ENCODE results near the gene GOLGA6L10.
"Not testable (repeated sequence)": the region's sequence is repeated elsewhere in the genome, so short reads cannot be mapped to it uniquely, and the experiment has no call there.

Gene GOLGA6L10

DNA sequence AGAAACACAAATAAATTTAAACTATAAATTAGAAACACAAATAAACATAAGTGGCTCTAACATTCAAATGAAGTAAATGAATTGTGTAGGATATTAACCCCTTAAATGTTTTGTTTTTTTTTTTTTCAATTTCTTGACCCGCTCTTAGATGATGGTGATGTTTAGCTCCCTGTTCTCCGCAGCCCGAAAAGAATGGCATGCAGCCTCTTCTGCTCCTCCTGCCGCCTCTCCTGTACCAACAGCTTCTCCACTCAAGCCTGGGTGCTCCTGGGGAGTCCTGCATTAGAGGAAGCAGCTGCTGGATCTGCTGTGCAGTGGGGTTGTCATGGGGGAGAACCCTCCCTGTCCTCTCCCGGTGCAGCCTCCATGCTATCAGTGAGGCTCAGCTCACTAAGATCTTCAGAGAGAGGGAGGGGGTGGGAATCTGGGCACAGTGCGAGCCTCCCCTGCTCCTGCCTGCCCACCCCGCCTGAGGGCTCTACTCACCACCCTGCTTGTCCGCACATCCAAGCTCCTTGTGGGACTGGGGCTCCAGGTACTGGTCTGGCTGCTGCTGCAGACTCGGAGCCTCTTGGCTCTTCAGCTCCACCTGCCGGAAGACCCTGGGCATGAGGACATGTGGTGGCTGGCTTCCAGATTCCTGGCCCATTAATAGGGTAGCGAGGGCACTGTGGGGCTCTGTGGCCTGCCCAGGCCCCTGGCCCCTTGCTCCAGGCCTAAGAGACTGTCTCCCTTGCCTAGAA, 6.5 kb downstream of the GOLGA6L10 start:
- DNase-seq = peak; percentile 40

DNA sequence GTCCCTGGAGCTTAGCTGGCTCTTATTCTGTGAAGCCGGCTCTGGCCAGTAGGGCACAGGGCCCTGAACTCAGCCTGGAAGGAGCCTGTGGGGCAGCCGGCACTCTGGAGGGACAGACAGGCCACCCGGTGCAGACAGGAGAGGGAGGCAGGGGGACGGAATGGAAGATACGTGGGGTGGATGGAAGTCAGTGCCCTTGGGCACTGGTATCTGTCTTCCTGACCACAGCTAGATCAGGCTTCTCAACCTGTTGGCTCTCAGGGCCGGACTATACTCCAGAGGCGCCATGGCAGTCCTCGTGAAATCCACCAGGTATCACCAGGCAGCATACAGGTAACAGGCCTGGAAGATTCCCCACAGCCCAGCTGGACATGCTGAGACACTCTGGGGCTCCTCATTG, 10.7 kb downstream of the GOLGA6L10 start:
- DNase-seq = not testable (repeated sequence)

DNA sequence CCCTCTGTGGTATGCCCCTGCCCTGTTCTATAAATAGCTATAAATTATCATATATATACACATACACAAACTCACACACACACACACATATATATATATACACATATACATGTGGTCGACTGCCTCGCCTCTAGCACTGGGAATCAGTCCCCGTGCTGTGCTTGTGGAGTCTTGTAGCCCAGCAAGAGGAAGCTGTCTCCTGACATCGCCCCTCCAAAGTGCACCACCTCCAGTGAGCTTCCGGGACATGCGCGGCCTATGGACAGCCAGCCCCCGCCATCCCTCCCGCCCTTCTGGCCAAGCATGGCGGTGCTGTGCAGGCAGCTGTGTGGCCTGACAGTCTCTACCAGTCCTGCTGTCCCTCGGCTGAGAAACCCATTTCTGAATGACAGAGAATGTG, 11.2 kb downstream of the GOLGA6L10 start:
- not testable (repeated sequence) for DNase-seq

DNA sequence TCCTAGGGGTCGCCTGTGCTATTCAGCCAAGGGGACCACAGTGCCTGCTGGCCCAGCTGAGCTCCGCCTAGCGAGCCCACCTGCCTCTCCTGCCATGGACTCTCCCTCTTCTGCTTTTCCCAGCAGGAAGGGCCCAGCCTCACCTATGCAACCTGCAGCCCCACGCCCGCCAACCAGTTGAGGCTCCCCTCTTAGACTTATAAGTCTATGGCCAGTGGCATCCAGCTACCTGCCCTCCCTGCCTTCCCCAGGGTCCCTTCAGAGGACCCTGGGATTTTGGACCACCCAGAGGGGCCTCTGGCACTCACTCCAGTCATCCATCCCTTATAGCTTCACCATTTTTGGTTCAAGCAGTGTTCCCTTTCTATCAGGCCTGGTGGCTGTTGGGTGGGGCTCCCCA, 12.2 kb downstream of the GOLGA6L10 start:
- DNase-seq = not testable (repeated sequence)

DNA sequence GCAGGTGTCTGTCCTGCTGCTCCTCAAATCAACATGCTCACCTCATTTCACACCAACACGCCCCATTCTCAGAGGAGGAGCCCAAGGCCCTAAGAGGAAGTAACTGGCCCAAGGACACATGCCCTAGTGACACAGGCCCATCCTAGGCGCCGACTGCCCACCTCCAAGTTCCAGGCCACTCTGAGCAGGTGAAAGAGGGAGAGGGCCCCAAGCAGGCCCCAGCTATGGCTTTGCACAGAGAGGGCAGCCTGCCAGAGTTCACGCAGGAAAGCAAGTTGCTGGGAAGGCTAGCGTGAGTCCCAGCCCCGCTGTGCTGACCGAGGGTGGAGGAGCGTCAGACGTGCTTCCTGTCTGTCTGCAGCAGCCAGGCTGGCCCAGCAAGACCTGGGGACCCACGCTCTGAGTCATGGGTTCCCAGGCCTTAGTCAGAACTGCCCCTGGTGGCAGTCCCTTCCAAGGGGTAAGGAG, 13.1 kb downstream of the GOLGA6L10 start:
- DNase-seq = not testable (repeated sequence)

DNA sequence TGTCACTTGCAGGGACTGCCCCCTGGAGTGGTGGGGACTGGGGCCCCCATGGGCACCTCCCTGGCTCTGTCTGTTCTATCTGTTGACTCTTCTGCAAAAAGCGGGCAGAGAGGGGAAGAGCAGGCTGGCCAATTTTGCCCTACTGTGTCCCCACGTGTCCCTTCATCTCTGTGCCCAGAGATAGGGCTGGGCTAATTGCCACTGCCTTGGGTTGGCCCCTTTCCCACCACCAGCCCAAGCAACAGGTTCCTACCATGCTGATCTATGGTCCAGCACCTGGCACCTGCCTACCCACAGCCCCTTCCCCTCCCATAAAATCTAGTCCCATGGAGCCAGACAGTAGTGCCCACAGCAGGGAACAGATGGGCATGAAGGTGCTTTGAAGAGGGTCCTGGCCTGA, 14.3 kb downstream of the GOLGA6L10 start:
- DNase-seq = not testable (repeated sequence)

DNA sequence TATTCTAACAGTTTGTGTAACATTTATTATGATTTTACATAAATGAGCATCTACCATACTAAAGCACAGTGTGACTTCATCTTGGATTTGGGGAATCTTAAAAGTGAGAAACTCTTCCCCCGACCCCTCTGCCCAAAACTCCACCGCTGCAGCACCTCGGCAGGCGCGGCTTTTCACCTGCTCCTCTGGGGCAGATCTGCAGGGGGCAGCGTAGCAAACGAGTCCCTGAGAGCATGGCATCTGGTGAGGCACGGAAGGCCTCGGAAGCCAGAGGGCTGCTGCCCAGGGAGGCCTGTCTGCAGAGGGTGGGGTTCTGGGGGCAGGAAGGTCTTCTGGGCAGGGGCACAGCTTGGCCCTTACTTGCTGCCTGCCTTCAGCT, 14.7 kb downstream of the GOLGA6L10 start:
- not testable (repeated sequence) for DNase-seq

DNA sequence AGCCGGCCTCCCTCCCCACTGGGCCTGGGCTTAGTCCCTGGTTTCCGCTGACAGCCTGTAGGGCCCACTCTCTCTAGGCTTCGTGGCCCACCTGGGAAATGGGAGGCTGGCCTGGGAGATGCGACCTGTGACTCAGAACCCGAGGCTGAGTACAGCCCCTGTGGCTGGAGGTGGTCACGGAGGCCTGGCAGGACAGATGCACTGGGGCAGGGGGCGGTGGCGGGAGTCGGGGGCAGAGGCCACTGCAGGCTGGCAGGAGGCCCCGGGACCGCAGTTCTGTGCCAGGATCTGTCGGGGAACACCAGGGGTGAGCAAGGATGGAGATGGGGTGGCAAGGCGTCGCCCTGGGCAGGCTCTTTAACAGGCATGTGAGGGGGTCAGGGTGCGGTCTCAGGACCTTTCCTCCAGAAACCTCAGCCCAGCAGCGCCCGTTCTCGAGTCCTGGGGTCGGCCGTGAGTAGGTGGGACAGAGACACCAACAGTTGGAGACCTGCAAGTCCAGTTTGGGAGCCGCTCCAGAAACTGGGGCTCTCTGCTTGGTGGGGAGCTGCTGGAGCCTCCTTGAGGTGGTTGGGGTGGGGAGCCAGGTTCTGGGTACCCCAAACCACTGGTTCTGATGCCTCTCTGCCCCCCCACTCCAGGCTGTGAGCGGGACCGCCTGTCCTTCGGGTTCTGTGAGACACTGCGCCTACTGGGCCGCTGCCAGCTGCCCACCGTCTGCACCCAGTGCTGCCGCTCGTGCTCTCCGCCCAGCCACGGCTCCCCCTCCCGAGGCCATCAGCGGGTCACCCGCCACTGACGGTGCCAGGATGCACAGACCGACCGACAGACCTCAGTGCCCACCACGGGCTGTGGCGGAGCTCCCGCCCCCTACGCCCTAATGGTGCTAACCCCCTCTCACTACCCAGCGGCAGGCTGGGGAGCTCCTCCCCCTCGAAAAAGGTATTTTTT, 15.4 kb downstream of the GOLGA6L10 start:
- not testable (repeated sequence) for DNase-seq

DNA sequence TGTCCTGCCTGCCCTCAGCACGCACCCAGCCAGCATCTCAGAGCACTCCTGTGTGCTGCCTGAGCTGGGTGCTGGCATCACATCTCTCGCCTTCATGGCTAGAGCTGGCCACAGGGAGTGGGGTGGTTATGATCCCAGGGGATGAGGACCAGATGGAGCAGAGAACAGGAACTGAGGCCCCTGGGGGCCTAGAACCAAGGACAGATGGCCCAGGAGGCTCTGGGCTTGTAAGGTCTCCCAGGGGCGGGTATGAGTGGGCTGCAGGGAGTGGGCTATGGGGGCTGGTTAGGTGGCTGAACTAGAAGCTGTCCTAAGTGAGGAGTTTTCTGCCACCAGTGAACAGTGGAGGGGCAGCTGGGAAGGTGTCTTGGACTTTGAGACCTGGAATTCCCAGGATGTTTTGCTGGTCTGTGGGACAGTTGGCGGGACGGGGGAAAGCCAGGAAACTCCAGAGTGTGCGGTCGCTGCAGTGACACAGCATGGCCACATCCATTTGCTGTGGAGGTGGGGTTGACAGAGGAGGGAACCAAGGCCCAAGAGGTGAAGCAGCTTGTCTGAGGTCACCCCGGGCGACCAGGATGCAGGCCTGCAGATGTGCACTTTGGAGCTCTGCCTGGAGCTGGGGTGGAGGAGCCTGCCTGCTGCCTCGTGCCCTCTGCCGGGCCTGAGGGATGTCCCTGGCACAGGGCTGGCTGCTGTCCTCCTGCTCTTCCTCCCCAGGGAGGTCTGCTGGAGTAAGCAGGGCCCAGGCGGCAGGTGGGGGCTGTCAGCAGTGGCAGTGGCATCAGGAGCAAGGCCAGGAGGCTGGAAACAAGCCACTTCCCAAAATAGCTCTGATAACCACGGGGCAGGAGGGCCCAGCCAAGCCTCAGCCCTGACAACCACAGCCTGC, 16.3 kb downstream of the GOLGA6L10 start:
- DNase-seq = not testable (repeated sequence)

DNA sequence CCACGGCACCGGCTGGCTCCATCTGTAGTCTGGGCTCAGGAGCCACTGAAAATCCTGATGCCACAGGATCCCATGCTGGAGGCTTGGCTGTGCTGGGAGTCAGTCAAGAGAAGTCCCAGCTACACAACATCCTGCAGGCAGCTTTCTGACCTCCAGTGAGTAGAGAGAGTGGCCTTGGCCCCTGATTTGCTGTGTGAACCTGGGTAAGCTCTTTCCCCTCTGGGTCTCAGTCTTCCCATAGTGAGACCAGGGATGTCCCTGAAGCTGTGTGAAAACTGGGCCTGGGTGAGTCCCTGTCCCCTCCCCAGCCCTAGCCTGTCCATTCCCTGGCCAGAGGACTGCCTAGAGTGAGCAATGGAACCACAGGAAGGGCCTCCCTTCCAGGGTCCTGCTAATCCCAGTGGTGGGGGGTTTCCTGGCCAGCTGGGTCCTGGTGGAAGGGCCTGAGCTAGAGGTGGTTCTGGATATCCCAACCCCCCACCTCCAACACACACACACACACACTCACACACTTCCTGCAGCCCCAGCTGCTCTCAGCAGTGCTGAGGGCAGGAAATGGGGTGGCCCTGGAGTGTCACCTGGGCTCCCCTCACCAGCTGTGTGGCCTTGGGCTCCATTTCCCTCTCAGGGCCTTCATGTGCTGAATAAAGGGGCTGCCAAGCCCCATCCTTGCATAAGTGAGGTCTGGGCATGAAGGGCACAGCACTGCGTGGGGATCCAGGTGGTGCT, 17.5 kb downstream of the GOLGA6L10 start:
- not testable (repeated sequence) for DNase-seq

DNA sequence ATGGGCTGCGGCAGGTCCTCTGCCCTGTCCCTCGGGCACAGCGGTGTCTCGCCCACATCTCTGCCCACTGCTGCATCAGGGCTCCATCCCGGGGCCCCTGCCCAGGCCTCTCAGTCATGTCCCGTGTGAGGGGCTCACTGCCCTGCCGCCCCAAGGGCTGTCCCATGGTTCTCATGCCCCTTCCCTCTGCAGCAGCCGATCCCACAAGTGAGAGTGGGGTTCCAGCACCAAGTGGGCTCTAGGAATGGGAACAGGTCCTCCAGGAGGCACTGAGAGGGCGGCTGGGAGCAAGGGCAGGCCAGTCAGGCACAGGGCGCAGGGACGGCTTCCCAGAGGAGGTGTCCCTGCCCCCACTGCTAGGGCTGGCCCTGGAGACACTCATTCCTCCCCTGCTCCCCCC, 18.4 kb downstream of the GOLGA6L10 start:
- not testable (repeated sequence) for DNase-seq

GRCh38 chr15:82329039-82329438, 20.2 kb downstream of the GOLGA6L10 start:
- not testable (repeated sequence) for DNase-seq

GRCh38 chr15:82327372-82327771, 21.9 kb downstream of the GOLGA6L10 start:
- not testable (repeated sequence) for DNase-seq

DNA sequence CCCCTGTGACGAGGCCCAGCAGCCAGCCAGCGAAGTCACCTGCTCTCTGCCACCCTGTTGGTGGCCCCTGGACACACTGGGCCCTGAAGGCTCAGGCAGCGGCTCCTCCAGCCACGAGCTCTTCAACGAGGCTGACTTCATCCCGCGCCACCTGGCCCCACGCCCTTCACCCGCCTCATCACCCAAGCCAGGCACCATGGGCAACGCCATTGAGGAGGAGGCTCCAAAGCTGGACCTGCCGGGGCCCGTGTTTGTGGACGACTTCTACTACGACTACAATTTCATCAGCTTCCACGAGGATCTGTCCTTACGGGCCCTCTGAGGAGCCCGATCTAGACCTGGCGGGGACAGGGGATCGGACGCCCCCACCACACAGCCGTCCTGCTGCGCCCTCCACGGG, 22.4 kb downstream of the GOLGA6L10 start:
- DNase-seq = not testable (repeated sequence)

- DNase-seq = not testable (repeated sequence)
These were observed 23.6 kb downstream of the GOLGA6L10 start for GRCh38 chr15:82325646-82326045.

GRCh38 chr15:82324831-82325230, 24.4 kb downstream of the GOLGA6L10 start:
- not testable (repeated sequence) for DNase-seq

DNA sequence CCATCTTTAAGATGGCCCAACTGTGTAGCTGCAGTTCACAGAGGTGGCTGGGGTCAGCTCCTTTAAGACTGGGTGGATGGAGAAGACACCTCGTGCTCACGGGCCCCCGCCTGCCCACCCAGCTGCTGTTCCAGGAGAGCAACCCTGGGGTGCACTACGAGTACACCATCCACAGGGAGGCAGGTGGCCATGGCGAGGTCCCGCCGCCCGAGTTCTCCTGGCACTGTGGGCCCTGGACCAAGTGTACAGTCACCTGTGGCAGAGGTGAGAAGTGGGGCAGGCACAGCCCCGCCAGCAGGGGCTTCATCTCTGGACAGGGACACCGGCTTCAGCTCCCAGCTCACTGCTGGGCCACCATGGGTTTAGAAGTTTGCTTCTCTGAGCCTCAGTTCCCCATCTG, 26.8 kb downstream of the GOLGA6L10 start:
- not testable (repeated sequence) for DNase-seq

DNA sequence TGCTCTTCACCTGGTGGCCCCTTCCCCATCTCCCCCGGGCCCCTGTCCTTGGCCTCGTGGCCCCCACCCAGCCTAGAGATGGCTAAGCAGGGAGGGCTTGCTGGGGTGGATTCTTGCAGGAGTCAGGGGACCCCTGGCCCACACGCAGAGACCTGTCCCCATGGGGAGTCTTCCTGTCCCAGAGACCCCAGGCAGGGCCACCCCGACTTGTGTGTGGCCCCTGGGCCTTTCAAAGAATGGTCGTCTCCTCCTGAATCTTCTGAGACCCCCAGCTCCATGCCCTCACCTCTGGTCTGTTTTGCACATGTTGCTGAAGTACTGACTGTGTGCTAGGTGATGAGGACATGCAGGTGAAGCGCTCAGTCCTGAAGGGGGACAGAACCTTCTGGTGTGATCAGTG, 28.4 kb downstream of the GOLGA6L10 start:
- DNase-seq = not testable (repeated sequence)

- not testable (repeated sequence) for DNase-seq
These were observed 29.6 kb downstream of the GOLGA6L10 start for GRCh38 chr15:82319522-82320278.

- DNase-seq = not testable (repeated sequence)
These were observed 31.0 kb downstream of the GOLGA6L10 start for GRCh38 chr15:82318281-82318680.

DNA sequence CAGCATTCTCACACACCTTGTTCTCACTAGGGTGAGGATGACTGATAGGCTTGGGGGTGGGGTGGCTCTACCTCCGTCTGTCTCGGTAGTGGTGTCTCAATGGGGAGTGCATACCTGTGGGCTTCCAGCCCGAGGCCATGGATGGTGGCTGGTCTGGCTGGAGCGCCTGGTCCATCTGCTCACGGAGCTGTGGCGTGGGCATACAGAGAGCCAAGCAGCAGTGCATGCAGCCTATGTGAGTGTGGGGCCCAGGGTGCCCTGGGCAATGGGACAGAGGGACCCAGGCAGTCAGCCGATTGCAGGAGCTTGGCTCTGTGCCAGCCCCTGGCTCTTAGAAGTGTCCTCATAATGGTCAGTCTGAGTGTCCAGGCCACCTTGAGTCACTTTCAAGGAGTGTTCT, 31.8 kb downstream of the GOLGA6L10 start:
- not testable (repeated sequence) for DNase-seq

Measured in activated CD4-positive, alpha-beta T cell treated with anti-CD3 and anti-CD28 coated beads, Interleukin-10, Interleukin-2, amounts not matched to agents 100 ng/mL and 50 ng/mL, durations not matched to agents 16 hours and 8 hours (primary cell).